HG03064 (cell line): Measurements from ENCODE around the gene FAM120A.

ENCODE experiments used
- ATAC-seq: cut with Tn5 transposase; IDR thresholded peaks from one replicate; pipeline ENCODE4 v1.9.1; 2021; ENCODE audit warnings: low read depth; ENCODE audit not compliant: unreplicated experiment

The FAM120A gene

GRCh38 chr9:93440896-93441580 is 10.4 kb upstream of the FAM120A start:
- no peak for ATAC-seq

GRCh38 chr9:93446073-93446472 is 5.4 kb upstream of the FAM120A start:
- no peak for ATAC-seq

DNA sequence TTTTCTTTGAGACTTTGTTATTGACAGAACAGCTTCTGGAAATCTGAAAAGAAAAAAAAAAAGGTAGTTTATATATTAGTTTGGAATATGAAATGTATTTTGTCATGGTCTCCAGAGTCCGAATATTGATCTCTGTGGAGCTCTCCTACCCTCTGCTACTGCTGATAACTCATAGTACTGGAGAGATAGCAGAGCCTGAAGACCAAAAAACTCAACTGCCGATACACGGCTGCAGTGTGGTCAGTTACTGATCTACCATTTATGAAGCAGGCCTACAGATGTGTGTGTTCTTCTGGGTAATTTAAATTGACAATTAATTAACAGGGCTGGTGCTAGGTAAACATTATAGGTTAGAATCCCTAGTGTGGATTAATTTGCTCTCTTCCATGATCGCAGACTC is 3.8 kb upstream of the FAM120A start:
- ATAC-seq: no peak

DNA sequence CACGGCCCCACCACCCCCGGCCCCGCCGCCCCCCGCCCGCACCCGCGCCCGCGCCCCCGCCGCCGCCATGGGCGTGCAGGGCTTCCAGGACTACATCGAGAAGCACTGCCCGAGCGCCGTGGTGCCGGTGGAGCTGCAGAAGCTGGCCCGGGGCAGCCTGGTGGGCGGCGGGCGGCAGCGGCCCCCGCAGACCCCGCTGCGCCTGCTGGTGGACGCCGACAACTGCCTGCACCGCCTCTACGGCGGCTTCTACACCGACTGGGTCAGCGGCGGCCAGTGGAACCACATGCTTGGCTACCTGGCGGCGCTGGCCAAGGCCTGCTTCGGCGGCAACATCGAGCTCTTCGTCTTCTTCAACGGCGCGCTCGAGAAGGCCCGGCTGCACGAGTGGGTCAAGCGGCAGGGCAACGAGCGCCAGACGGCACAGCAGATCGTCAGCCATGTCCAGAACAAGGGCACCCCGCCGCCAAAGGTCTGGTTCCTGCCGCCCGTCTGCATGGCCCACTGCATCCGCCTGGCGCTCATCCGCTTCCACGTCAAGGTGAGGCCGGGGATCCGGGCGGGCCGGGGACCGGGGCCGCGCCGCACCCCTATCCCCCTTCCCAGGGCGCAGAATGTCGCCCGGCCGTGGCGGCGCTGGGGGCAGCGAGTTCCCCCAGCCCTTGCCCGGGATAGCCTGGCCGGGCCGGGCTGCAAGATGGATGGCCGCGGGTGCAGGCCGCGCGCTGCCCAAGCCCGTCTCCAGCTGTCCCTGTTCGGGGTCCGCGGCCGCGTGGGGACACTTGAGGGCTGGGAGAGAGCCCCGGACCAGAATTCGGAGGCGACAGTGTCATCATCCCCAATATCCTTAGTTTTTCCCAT is 594 bp downstream of the FAM120A start:
- ATAC-seq: peak; percentile 10

GRCh38 chr9:93452710-93453046 is 1.2 kb downstream of the FAM120A start:
- no peak for ATAC-seq

- ATAC-seq: peak; percentile 54
These were observed 1.8 kb downstream of the FAM120A start, which contains the start of gene FAM120AOS for GRCh38 chr9:93453047-93453914. TSS of gene FAM120AOS (minus strand) at chr9:93453581. CDS start at chr9:93452709, 872 bp downstream.

GRCh38 chr9:93456022-93456421 is 4.5 kb downstream of the FAM120A start:
- ATAC-seq: no peak

DNA sequence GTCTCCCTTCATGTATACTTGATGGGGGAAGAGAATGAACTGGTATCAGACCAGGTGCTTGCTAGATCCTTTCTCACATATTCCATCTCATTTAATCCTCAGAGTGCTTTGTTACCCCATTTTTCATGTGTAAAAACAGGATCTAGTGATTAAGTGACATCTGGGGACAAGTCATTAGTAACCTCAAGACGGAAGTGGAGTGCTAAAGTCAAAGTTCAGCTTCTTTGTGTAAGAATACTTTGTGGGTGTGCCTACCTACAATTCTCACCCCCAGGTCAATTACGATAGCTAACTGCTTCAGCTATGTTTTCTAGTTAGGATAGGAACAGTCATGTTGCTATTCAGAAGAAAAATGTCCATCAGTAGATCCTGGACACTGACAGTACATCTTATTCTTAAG is 5.0 kb downstream of the FAM120A start:
- ATAC-seq: no peak

DNA sequence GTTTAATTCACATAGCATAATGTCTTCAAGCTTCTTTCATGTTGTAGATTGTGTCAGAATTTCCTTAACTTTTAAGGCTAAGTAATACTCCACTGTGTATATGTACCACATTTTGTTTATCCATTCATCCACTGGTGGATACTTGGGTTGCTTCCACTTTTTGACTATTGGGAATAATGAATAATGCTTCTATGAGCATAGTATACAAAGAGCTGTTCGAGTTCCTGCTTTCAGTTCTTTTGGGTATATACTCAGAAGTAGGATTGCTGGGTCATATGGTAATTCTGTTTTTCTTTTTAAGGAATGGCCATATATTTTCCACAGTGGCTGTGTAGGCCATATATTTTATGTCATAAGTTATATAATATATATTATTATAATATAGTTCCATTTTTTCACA is 5.5 kb downstream of the FAM120A start:
- no peak for ATAC-seq

- ATAC-seq: no peak
These were observed 7.2 kb downstream of the FAM120A start for GRCh38 chr9:93458712-93459111.

DNA sequence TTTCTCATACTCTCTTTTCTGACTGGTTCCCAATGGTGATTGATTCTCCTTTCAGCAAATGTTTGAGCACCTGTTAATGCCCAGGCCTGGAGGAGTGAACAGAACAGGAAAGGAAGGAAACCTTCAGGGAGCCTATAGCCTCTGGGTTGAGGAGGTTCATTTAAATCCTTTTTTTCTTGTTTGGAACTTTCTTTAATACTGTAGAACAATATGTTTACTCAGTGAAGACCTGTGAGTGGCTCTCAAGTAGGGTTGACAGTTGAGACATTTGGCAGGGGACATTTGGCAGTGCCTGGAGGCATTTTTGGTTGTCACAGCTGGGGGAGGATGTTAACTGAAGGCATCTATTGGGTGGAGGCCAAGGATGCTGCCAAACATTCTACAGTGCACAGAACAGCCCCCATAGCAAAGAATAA is 8.0 kb downstream of the FAM120A start:
- no peak for ATAC-seq

DNA sequence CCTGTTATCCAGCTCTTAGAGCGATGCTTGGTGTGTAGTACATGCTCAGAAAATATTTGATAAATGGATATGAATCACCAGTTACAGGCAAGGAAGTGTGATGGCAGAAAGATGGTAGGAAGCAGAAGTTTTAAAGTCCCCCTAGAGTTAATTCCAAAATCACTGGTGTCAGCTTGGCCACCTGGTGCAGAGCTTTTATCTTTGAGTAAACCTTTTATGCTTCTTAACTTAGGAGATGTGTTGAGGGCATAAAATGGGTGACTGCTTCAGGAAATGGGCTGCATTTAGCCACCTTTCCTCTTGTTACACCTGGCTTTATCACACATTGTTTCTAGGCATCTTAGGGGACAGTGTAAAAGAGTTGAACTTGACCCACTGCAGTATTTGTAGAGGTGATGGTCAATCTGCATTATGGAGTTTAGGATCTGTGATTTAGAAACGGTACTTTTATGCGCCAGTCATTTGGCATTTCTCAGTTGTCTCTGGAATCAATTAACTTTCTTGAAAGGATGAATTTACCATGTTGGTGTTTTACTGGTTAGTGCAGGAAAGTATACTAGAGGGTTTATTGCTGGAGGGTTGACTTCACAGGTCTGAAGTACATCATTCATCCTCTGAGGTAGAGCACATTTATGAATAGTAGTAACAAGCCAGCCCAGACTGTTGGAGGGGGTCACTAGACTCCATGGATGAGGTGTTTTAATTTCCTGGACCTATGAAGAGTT is 9.4 kb downstream of the FAM120A start:
- no peak for ATAC-seq

GRCh38 chr9:93461414-93461743 is 9.9 kb downstream of the FAM120A start:
- no peak for ATAC-seq

- ATAC-seq: no peak
These were observed 10.3 kb downstream of the FAM120A start for GRCh38 chr9:93461821-93462220.

GRCh38 chr9:93463638-93464248 is 12.3 kb downstream of the FAM120A start:
- no peak for ATAC-seq

GRCh38 chr9:93464395-93464794 is 12.9 kb downstream of the FAM120A start:
- no peak for ATAC-seq

DNA sequence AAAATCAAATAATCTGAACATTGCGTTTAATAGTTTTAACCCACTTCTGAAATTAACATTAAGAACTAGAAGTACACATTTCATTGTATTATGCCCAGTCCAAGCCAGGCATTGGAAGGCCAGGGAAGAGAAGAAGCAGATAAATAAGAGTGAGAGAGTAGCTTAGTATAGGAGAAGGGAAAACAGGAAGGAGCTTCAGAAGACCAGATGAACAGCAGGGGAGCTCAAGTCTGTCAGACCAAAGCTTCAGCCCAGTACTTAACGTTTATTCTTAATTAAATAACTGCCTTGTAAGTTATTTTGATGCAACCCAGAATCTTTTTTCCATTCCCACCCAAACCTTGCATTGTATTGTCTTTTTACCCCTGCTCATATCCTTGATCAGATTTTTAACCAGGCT is 13.4 kb downstream of the FAM120A start:
- no peak for ATAC-seq

DNA sequence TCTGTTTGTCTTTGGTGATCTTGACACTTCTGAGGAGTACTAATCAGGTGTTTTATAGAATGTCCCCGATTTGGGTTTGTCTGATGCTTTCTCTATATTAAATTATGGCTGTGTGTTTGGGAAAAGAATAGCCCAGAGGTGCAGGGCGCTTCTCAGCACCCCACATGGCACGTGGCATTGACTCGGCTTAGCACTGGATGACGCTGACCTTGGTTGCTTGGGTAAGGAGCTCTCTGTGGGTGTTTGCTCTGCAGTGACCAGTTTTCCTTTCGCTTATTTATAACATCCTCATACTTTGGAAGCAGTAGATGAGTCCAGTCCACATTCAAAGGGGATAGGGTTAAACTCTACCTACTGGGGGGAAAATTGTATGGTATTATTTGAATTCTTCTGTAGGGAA is 14.4 kb downstream of the FAM120A start:
- no peak for ATAC-seq

DNA sequence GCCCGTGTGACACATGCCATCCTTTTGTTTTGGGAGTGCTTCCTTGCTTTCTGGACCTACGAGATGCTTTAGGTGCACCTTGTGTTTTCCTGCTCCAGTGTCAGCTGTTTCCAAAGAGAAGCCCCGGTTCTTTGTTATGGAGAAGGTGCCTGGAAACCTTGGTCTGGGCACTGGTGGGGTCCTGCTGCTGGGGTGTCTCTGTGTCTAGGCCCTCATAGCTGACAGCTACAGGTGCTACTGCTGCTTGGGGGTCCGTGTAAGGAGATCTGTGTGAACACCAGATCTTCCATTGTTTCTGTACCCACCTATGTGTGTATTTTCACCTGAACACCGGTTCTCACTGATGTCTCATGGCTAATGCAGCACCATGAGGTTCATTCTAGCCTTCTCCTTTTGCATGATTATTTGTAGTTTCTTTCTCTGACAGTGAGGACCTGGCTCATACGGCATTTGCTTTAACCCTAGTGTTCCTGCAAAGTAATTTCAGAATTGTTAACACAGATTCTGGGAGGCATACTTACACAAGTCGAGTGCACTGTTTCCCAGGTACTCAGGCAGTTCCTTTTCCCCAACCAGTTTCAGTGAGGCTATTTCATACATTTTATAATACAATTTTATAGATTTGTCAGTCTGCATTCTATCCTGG is 15.1 kb downstream of the FAM120A start:
- ATAC-seq: no peak

DNA sequence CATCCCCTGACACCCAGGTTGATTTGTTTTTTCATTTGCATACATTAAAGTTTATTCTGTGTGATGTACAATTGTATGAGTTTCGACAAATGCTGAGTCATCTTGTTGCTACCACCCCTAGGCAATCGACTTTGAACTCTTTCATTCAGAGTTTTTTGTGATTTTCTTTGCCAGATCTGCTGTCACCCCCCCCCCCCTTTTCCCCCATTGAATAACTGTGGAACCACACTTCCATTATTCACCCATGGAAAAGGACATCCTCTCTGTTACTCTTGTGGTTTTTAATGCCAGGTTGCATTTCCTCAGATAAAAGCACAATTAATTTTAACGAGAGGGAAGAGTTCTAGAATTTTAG is 15.6 kb downstream of the FAM120A start:
- ATAC-seq: no peak
